Hindlimb muscle (tissue), 1 donor: ENCODE results near the gene RPAP3. TPM values are rescaled to one million over a fixed set of nuclear protein-coding genes. Genes with fewer than 3 reads are reported as not detected.
"Not testable (repeated sequence)": the region's sequence is repeated elsewhere in the genome, so short reads cannot be mapped to it uniquely, and the experiment has no call there.

Experiments
- DNase-seq: peaks from one replicate; pipeline ENCODE4 v3.0.0-alpha.2; 2013
- polyA plus RNA-seq: library from polyadenylated mRNA; unstranded; fragments of 120-200 nt; gene quantifications from one replicate; pipeline ENCODE4 v1.2.1, GENCODE V29; 2013; ENCODE audit not compliant: insufficient read length

RPAP3 gene
- polyA plus RNA-seq, 1 donor: 24.2 TPM

DNA sequence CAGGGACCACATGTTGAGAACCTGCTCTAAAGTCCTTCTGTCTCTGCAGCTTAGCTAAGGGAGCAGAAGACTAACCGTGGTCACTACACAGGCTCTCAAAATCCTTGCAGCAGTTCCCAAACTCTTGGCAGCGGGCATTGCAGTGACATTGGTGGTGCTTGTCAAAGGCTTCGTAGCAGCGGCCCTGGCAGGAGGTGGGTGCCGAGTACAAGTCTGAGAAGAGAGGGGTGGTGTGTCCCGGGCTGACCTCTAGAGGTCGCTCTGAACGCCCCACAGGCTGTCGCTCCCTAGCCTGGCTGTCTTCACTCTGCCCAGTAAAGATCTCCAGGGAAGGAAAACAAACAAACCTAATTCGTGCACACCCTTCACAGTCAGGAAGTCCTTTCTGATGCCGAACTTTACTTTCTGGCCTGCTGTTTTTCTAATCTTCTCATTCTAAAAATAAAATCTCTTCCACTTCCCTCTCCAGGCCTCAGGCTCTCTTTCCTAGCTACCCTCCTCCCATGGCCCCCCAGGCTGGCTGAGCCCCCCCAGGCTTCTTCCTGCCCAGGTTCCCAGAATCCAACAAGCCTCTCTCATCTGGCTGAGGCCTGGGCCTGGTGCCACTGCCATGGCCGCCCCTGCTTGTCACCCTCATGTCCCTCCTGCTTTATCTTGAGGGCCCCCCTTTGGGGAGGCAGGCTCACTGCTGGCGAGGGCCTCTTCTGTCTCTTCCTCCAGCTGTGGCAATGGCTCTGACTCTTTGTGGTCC, 11.8 kb upstream of the RPAP3 start:
- DNase-seq: peak; percentile 83

- no peak for DNase-seq
These were observed 11.2 kb upstream of the RPAP3 start for GRCh38 chr12:47717046-47717442.

DNA sequence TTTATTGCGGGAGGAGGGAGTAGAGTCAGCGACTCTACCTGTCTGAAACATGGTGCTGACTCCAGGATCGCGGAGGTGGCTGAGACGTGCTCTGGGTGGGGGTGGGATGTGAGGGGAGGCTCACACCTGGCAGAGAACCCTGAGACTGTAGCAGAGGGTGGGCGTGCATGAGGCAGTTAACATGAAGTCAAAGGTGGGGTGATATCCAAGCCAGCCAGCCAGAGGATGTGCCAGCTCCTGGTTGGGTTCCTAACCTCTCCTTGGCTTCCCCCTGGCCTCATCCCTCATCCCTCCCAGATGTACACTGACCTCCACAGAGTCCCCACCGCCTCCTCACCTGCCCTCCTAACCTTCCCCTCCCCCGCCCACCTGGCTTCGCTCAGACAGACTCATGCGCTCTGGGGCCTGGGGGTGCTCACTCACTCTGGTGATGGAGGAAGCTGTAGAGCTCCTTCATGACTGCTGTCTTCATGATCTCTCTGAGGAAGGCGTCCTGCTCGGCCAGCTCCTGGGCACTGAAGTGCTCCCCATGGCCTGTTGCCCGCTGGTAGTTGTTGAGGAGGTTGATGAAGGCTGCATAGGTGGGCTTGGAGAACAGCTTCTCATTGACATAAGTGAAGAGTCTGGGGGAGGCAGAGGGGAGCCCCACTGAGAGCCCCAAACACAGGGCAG, 10.2 kb upstream of the RPAP3 start:
- no peak for DNase-seq

DNA sequence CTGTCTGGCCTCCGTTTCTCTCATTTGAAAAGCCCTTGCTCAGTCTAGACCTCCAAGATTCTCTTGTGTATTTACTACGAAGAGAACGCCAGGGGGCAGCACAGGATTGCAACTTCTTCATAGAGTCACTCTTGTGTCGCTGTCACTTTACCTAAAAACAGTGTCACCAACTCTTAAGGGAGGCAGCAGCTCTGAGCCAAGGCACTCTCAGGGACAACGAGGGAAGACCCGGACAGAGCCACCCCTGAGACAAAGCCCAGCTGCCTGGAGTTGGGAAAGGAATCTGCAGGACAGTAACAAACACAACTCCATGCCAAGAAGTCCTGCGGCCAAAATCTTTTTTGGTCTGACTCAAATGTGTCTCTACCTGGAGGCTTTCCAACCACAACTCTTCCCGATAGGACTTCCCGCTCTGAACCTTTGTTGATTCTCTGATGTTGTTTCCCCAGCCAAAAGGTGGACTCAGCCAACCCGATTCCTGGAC, 9.6 kb upstream of the RPAP3 start:
- peak; percentile 82 for DNase-seq

DNA sequence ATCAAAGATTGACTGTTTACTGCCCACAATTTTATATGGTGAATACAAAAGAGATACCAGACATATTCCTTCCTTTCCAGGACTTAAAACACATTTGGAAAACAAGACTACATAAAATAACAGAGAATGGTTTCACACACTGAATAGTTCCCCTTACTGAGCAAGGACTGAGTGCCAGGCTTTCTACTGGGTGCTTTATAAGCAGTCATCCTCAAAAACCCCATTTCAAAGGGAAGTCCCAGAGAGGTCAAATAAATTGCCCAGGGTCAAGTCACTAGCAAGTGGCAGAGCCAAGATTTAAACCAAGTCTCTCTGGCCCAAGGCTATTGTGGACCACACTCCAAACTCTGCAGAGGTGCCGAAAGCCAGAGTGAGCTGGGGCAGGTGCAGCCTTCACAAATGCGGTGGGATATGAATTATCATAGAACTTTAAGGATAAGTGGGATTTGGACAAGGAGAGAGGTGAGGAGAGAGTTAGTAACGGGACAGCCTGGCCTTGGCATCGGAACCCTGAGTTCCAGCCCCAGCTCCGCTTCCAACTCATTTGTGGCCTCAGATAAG, 9.1 kb upstream of the RPAP3 start:
- DNase-seq: no peak

- DNase-seq: no peak
These were observed 6.3 kb upstream of the RPAP3 start for GRCh38 chr12:47712171-47712570.

DNA sequence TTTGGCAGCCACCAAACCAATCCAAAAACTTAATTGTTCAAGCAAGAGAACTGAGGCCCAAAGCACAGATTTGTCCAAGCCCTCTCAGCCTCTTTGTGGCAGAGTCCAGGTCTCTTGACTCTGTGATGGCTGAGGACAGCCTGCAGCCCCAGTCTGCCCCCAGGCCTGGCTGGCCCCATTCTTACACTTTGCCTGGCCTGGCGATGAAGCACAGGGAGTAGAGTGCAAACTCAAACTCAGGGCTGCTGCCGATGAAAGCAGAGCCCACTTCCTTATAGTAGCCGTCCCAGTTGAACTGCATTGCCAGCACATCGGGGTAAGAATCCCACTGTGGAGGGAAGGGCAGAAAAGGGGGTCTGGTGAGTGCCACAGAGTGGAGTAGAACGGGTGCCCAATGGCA, 5.6 kb upstream of the RPAP3 start:
- no peak for DNase-seq

DNA sequence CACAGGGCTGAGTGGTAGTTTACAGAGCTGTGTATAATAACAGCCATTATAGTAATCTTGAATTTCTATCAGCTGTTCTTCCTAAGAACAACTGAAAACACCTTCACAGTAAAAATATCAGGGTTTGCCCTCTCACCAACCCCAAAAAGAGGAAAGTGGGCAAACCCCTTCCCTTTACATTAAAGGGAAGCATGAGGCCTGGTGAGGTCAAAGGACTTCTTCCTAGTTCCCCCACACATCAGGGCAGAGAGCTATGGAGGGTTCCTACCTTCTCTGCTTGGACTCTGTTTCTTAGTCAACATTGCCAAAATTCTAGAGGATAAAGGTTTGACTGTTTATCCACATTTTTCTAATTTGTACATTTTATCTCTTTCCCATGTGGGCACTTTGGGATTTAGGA, 4.4 kb upstream of the RPAP3 start:
- DNase-seq: no peak

- no peak for DNase-seq
These were observed 3.8 kb upstream of the RPAP3 start for GRCh38 chr12:47709671-47710070.

- DNase-seq: no peak
These were observed 3.4 kb upstream of the RPAP3 start for GRCh38 chr12:47709237-47709636.

DNA sequence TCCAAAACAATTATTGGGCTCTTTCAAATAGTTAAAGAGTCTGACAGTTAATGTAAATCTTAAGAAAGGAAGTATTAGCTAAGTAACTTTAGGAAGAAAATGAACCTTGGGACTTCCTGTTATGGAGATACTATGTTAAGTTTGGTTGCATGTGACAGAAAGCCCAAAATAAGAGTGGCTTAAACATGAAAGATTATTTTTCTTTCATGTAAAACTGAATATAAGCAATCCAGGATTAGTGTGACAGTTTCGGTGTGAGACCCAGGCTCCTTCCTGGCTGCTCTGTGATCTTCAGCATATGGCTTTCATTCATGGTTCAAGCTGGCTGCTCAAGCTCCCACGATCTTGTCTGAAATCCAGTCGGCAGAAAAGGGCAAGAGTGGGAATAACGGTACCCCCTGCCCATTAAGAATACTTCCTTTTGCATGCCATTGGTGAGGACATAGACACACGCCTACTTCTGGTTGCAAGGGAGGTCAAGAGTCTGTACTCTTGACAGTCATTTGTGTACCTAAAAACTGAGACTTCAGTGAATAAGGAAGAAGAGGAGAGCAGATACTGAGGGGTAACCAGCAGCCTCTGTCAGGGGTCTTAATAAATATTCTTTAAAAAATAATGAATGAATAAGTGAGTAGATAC, 2.2 kb upstream of the RPAP3 start:
- DNase-seq: no peak

DNA sequence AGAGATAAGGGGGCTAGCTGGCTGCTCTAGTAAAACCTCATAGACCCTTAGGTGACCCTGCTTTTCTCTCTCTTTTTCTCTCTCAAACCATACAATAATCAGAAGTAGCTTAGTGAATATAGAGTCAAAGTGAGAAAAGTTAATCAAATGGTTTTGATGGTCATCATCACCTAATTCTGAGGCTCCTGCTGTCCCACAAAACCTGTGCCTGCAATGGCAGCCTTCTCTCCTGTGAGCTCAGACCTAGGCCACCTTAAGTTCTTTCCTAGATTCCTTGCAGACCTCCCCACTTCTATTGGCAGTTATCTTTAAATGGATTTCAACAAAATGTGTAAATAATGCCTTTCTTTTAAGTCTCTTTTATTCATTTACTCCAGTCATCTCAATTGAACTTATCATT, 1.5 kb upstream of the RPAP3 start:
- DNase-seq: no peak

DNA sequence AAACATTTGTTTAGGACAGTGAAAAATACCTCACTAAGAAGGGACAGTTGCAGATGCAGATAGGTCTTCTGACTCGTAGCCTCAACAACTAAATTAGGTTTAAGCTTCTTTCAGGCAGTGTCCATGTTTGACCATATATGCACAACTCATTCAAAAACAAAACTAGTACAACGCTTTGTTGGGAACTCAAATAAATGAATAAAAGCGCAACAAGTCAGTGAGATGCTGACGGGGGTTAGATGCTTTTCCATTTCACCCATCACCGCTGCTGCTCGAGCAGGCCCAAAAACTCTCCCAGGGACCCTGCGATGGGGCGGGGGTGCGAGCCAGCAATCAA, 633 bp downstream of the RPAP3 start:
- DNase-seq: no peak

DNA sequence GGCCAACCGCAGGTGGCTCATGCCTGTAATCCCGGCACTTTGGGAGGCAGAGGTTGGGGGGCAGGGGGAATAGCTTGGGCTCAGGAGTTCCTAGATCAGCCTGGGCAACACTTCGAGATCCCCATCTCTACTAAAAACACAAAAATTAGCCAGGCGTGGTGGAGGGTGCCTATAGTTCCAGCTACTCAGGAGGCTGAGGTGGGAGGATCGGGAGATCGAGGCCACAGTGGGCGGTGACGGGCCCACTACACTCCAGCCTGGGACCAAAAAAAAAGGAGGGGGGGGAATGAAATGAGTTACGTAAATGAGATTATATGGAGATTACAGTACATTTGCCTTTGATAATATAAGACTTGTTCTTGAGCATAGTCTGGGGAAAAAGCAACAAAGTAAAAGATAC, 1.1 kb downstream of the RPAP3 start:
- no peak for DNase-seq

DNA sequence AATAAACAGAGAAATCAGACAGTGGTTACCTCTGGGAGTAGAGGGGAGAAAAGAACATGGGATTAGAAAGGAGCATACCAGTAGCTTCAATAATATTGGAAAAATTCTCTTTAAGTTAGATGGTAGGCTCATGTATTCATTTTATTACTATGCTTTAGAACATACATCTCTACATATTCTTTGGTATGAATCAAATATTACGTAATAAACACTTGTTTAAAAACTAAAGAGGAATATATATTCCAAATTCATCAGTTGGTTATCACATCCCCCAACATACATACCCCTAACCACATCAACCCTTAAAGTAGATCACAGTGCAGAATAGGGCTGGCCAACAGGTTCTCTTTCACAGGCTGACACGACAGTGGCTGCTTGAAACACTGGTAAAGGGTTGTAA, 5.6 kb downstream of the RPAP3 start:
- no peak for DNase-seq

GRCh38 chr12:47698631-47699030, 7.2 kb downstream of the RPAP3 start:
- DNase-seq: no peak

GRCh38 chr12:47698055-47698454, 7.8 kb downstream of the RPAP3 start:
- no peak for DNase-seq

GRCh38 chr12:47689215-47689614, 16.6 kb downstream of the RPAP3 start:
- no peak for DNase-seq

- DNase-seq: no peak
These were observed 18.2 kb downstream of the RPAP3 start for GRCh38 chr12:47687636-47688035.

DNA sequence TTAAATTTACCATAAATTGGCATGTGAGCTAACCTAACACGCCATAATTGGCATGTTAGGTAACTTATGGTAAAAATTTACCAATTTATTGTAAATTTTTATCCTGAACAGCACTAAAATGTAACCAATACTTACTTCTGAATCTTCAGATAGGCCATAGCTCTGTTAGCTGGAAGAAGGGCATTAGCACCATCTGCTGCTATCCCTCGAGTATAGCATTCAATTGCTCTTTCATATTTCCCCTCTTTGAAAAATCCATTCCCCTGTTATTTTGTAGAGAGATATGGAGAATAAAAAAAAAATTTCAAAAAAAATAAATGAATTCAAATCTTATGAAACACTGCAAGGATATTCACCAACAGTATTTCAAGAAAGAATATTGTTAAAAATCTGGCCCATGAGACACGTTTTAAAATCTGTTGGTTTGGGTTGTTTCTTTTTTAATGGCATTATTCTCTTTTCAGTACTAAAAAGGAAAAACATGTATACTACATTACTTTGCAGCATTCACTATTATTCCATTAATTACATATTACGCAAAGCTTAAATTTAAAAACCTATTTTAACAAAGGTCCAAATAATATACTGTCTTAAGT, 19.1 kb downstream of the RPAP3 start:
- peak; percentile 10 for DNase-seq

DNA sequence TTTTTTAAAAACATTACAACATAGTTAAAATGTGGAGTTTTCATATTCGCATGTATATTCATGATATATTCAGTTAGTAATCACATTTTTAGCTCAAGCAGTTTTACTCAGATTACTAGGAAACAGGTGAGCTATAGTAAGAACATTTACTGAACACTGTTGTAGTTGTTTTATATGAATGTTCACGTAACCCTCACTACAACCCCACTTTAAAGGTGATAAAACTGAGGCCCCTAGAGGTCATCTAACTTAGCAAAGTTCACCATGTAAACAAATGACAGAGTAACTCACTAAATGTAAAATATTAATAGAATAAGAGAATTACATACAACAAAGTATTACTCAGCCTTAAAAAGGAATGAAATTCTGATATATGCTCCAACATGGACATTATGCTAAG, 26.0 kb downstream of the RPAP3 start:
- no peak for DNase-seq

- no peak for DNase-seq
These were observed 33.8 kb downstream of the RPAP3 start for GRCh38 chr12:47672068-47672467.

GRCh38 chr12:47667935-47668334, 37.9 kb downstream of the RPAP3 start:
- not testable (repeated sequence) for DNase-seq
